Esophagus squamous epithelium (tissue), 5 donors: ENCODE measurements around the gene BACE1-AS. TPM values are rescaled to one million over a fixed set of nuclear protein-coding genes. Genes with fewer than 3 reads are reported as not detected.
A peak's percentile ranks its signal among the peaks of the same experiment; 100 is the strongest.

ENCODE experiments used
- DNase-seq: peaks from one replicate; lab custom pipeline; 2025; lab: John Stamatoyannopoulos, UW
- H3K27ac ChIP-seq, 4 donors: fragments of 200-600 bp; sonication (generic); one replicate each; pipeline ENCODE4 v1.5.1; 2016 to 2019; ENCODE audit warnings: mild to moderate bottlenecking in 1 of 4
- H3K27me3 ChIP-seq, 4 donors: fragments of 200-600 bp; sonication (generic); 1 replicate in 3 of 4; 2 replicates in 1 of 4; pipeline versions ENCODE4 v1.5.1 to v1.6.0; 2017 to 2021; ENCODE audit warnings: antibody characterized with exemption in 1 of 4
- H3K36me3 ChIP-seq, 3 donors: fragments of 200-600 bp; sonication (generic); one replicate each; pipeline ENCODE4 v1.5.1; 2016 to 2019
- H3K4me1 ChIP-seq, 3 donors: fragments of 200-600 bp; sonication (generic); one replicate each; pipeline ENCODE4 v1.5.1; 2017 to 2019
- H3K4me3 ChIP-seq, 4 donors: fragments of 200-600 bp; sonication (generic); 1 replicate in 3 of 4; 2 replicates in 1 of 4; pipeline ENCODE4 v1.5.1; 2016 to 2019; ENCODE audit warnings: mild to moderate bottlenecking in 2 of 4, moderate library complexity in 1 of 4
- H3K9me3 ChIP-seq, 3 donors: fragments of 200-600 bp; sonication (generic); one replicate each; pipeline ENCODE4 v1.5.1; 2016 to 2019
- CTCF ChIP-seq, 6 experiments: fragments of 450-650 bp in 4 of 6; fragments of 200-600 bp in 2 of 6; sonication (generic) in 2 of 6; IDR thresholded peaks; one replicate each; pipeline ENCODE4 v1.5.1; 2016 to 2019; ENCODE audit warnings: antibody characterized with exemption in 6 of 6, mild to moderate bottlenecking in 4 of 6, moderate library complexity in 4 of 6
- POLR2A ChIP-seq, 4 donors: fragments of 450-650 bp; IDR thresholded peaks; one replicate each; pipeline ENCODE4 v1.6.1; 2017; ENCODE audit warnings: antibody characterized with exemption in 4 of 4, mild to moderate bottlenecking in 4 of 4, moderate library complexity in 3 of 4
- WGBS, 2 donors: methylation state at CpG; one replicate each; pipeline ENCODE4 v1.1.5; 2018; 5-methylcytosine and 5-hydroxymethylcytosine counted together
- intact Hi-C: fragments of 100-400 bp; cut with DNase I; formaldehyde crosslinking; loops from one replicate; pipeline ENCODE4 v1.15.0; 2022
- total RNA-seq, 4 donors: library from RNA; depleted of rRNA; stranded (reverse); fragments of >200 nt; gene quantifications; one replicate each; pipeline ENCODE4 v1.1.0, GENCODE V29; 2016
- donor health status: DM: yes; HTN: yes; CAD: no.

The BACE1-AS gene
- total RNA-seq, 4 donors from 2014 or later: 2.0 to 5.7 (median 3.6) TPM

GRCh38 chr11:117328375-117329010 is 37.3 kb downstream of the BACE1-AS start:
- WGBS, 2 donors: 5 to 7% methylated on average over 15 of the region's 15 CpGs
- H3K27ac ChIP-seq: peak overlapping the region; percentile 79 to 96 (median 90)
- no peaks in the 10 kb centered on the region for H3K36me3 ChIP-seq
- TF ChIP-seq POLR2A (IDR thresholded peaks at IDR 0.05): no peak
- TF ChIP-seq CTCF (IDR thresholded peaks at IDR 0.05): no peak
- no peak for DNase-seq
- intact Hi-C loops: no loop called here
- peak overlapping the region; percentile 45 to 89 (median 64) for H3K4me3 ChIP-seq
- H3K4me1 ChIP-seq: peaks cover 7 to 24% (median 11%) of the 10 kb centered on the region in 3 donors
- H3K27me3 ChIP-seq: no peaks in the 10 kb centered on the region
- H3K9me3 ChIP-seq: no peaks in the 10 kb centered on the region

- no peak for DNase-seq
- Histone ChIP-seq H3K4me3 (no peak overlapping the region), H3K27me3 (no peaks in the 10 kb centered on the region), H3K27ac (no peak overlapping the region), H3K36me3 (peaks cover 0 to 31% (median 0%) of the 10 kb centered on the region in 3 donors), H3K4me1 (peaks cover 7 to 24% (median 11%) of the 10 kb centered on the region in 3 donors), H3K9me3 (no peaks in the 10 kb centered on the region)
- TF ChIP-seq CTCF (IDR thresholded peaks at IDR 0.05) (no peak), POLR2A (IDR thresholded peaks at IDR 0.05) (no peak)
- 50 to 53% methylated on average over 2 of the region's 2 CpGs for WGBS, 2 donors
- intact Hi-C loops: no loop called here
Measured at GRCh38 chr11:117332843-117333242, 41.7 kb downstream of the BACE1-AS start.

GRCh38 chr11:117333917-117334316 is 42.8 kb downstream of the BACE1-AS start:
- peaks cover 0 to 42% (median 0%) of the 10 kb centered on the region in 3 donors for H3K36me3 ChIP-seq
- peaks cover 2 to 17% (median 7%) of the 10 kb centered on the region in 3 donors for H3K4me1 ChIP-seq
- 70 to 72% methylated on average over 9 of the region's 9 CpGs for WGBS, 2 donors

GRCh38 chr11:117334896-117335295 is 43.8 kb downstream of the BACE1-AS start:
- peaks cover 0 to 52% (median 0%) of the 10 kb centered on the region in 3 donors for H3K36me3 ChIP-seq
- WGBS, 2 donors: 92% methylated on average over 6 of the region's 6 CpGs
- peaks cover 0 to 7% (median 0%) of the 10 kb centered on the region in 3 donors for H3K4me1 ChIP-seq
- intact Hi-C loops: no loop called here
- no peak for DNase-seq
- H3K27me3 ChIP-seq: no peaks in the 10 kb centered on the region
- no peaks in the 10 kb centered on the region for H3K9me3 ChIP-seq
- no peak overlapping the region for H3K27ac ChIP-seq
- TF ChIP-seq POLR2A (IDR thresholded peaks at IDR 0.05) (no peak), CTCF (IDR thresholded peaks at IDR 0.05) (no peak)
- no peak overlapping the region for H3K4me3 ChIP-seq

More at GRCh38 chr11:117333917-117334316, 42.8 kb downstream of the BACE1-AS start:
- Histone ChIP-seq H3K27me3 (no peaks in the 10 kb centered on the region), H3K4me3 (no peak overlapping the region), H3K9me3 (no peaks in the 10 kb centered on the region), H3K27ac (no peak overlapping the region)
- intact Hi-C loops: no loop called here
- DNase-seq: no peak
- no peak for TF ChIP-seq POLR2A (IDR thresholded peaks at IDR 0.05)
- no peak for TF ChIP-seq CTCF (IDR thresholded peaks at IDR 0.05)

- Histone ChIP-seq H3K27me3 (no peaks in the 10 kb centered on the region), H3K4me3 (no peak overlapping the region), H3K9me3 (no peaks in the 10 kb centered on the region), H3K27ac (no peak overlapping the region), H3K36me3 (peaks cover 0 to 57% (median 0%) of the 10 kb centered on the region in 3 donors), H3K4me1 (peaks cover 0 to 2% (median 0%) of the 10 kb centered on the region in 3 donors)
- intact Hi-C loops: no loop called here
- no peak for DNase-seq
- TF ChIP-seq CTCF (IDR thresholded peaks at IDR 0.05) (no peak), POLR2A (IDR thresholded peaks at IDR 0.05) (no peak)
- WGBS, 2 donors: 88 to 100% methylated on average over 5 of the region's 5 CpGs
Measured at GRCh38 chr11:117335399-117335798, 44.3 kb downstream of the BACE1-AS start.
